DMS153 treated with DMSO at 0.1 percent for 48 hours (cell line): ENCODE results near the gene CMYA5.
"Not testable (repeated sequence)": the region's sequence is repeated elsewhere in the genome, so short reads cannot be mapped to it uniquely, and the experiment has no call there.

Experiments
- DNase-seq: peaks from one replicate; lab custom pipeline; 2025; ENCODE audit not compliant: unreplicated experiment; lab: John Stamatoyannopoulos, UW

CMYA5 gene

DNA sequence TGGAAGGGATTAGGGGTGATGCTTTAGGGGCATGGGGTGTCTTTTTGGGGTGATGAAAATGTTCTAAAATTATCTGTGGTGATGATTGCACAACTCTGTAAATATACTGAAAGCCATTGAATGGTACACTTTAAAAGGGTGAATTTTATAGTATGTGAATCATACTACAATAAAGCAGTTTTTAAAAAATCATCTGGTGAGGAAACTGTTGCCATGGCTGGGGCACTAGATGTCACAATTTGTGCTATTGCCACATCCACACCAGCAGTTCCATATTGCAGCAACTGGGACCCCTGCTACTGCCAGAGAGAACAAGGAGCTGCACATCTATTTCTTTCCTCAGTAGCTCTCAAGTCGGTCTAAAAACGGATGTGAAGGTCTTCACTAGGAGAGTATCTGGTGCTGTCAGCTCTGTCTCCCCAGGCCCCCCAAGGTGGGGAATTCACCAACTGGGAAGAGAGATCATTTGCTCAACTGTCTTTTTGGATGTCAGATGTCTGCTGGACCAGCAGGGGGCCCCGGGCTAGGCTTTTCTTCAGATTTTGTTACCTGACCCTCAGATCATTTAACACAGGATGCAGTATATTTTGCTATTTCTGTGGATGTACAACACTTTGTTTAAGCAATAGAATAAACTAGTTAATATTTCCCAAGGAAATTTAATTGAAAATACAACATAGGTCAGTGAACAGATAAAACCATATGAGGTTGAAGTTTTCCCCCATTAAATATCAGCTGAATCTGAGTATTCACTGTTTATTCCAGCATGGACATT is 13.2 kb downstream of the CMYA5 start:
- DNase-seq: no peak

DNA sequence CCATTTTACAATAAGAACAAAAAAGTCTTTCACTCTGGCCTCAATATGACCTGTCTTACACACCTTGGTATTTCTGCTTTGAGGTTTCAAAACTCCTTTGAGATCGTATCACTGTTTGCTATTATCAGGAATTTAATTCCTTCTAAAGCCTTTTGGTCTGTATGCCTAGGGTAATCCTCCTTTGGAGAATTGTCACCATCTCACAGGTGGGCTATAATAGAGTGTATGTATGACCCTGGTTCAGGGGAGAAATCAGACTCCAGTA is 13.7 kb downstream of the CMYA5 start:
- DNase-seq: no peak

GRCh38 chr5:79704553-79704952 is 14.9 kb downstream of the CMYA5 start:
- no peak for DNase-seq

DNA sequence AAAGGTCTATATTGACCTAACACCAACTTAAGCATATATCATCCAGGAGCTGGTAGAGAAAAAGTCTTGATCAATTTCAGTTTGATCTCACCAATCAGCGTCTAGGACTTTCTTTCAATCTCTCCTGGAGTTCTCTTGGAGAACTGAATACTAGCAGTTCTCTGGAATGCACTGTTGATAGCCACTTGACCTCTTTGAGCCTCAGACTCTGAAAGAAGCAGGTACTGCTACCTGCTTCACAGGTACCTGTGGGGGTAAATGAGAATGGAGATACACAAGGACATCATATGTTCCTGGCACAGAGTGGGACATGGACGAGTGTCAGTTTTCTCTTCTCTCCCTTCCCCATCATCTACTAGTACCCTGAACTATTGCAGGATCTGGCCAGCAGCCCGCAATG is 16.0 kb downstream of the CMYA5 start:
- no peak for DNase-seq

- DNase-seq: not testable (repeated sequence)
These were observed 16.7 kb downstream of the CMYA5 start for GRCh38 chr5:79706317-79706716.

- DNase-seq: no peak
These were observed 17.9 kb downstream of the CMYA5 start for GRCh38 chr5:79707535-79707934.

GRCh38 chr5:79712741-79713140 is 23.1 kb downstream of the CMYA5 start:
- DNase-seq: no peak

DNA sequence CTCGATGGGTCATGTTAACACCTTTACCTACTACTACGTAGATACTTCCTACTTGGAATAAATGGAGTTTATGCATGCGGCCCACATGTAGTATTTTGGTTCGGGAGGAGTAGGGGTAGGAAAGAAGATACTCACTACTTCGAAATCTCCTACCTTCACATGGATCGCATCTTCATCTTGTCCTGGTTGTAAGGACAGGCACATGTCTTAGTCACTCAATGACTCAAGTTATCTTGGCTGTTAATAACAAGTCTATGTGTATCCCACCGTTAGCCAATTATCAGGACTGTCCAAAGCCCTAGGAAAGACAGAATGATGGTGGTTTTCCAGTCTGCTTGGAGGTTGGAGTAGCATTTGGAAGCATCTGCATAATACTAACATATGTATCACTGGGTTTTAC is 24.1 kb downstream of the CMYA5 start:
- DNase-seq: no peak

GRCh38 chr5:79716839-79717238 is 27.2 kb downstream of the CMYA5 start:
- no peak for DNase-seq

GRCh38 chr5:79720096-79720495 is 30.5 kb downstream of the CMYA5 start:
- no peak for DNase-seq

- no peak for DNase-seq
These were observed 38.1 kb downstream of the CMYA5 start for GRCh38 chr5:79727451-79728355.

DNA sequence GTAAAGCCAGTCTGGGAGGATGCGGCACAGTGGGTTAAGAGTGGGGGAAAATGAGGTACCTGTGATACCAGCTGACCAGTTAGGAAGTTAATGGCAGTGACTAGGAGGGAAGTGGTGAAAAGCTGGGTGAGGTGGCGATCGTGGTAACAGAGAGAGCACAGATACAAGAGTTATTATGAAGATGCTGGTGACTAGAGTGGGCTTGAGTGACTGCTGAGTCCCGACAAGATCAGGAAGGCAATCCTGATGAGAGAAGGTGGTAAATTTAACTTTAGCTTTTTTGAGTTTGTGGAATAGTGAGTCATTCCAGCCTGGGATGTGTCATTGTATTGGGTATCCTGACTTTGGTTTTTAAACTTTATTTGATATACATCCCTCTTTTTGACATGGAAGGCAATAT is 38.8 kb downstream of the CMYA5 start:
- no peak for DNase-seq

GRCh38 chr5:79729679-79730078 is 40.0 kb downstream of the CMYA5 start:
- DNase-seq: no peak

GRCh38 chr5:79730564-79730963 is 40.9 kb downstream of the CMYA5 start:
- no peak for DNase-seq

DNA sequence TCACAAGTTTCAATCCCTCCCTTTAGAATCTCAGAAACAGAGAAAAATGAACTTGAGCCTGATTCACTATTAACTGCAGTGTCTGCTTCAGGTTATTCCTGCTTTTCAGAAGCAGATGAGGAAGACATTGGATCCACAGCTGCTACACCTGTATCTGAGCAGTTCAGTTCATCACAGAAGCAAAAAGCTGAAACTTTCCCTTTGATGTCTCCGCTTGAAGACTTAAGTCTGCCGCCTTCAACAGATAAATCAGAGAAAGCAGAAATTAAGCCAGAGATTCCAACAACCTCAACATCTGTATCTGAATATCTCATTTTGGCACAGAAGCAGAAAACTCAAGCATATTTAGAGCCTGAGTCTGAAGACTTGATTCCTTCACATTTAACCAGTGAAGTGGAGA is 42.1 kb downstream of the CMYA5 start:
- no peak for DNase-seq

DNA sequence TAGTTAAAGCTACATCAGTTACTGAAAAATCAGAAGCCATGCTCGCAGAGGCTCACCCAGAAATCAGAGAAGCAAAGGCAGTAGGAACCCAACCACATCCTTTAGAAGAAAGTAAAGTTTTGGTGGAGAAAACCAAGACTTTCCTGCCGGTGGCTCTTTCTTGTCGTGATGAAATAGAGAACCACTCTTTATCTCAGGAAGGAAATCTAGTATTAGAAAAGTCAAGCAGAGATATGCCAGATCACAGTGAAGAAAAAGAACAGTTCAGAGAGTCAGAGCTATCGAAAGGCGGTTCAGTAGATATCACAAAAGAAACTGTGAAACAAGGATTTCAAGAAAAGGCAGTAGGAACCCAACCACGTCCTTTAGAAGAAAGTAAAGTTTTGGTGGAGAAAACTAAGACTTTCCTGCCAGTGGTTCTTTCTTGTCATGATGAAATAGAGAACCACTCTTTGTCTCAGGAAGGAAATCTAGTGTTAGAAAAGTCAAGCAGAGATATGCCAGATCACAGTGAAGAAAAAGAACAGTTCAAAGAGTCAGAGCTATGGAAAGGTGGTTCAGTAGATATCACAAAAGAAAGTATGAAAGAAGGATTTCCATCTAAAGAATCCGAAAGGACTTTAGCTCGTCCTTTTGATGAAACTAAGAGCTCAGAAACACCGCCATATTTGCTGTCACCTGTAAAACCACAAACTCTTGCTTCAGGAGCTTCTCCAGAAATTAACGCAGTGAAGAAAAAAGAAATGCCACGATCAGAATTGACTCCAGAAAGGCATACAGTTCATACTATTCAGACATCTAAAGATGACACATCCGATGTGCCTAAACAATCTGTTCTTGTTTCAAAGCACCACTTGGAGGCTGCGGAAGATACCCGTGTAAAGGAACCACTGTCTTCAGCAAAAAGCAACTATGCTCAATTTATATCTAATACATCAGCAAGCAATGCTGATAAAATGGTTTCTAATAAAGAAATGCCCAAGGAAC is 47.2 kb downstream of the CMYA5 start:
- no peak for DNase-seq

DNA sequence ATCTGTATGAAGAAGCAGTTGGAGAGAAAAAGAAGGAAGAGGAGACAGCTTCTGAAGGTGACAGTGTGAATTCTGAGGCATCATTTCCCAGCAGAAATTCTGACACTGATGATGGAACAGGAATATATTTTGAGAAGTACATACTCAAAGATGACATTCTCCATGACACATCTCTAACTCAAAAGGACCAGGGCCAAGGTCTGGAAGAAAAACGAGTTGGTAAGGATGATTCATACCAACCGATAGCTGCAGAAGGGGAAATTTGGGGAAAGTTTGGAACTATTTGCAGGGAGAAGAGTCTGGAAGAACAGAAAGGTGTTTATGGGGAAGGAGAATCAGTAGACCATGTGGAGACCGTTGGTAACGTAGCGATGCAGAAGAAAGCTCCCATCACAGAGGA is 48.7 kb downstream of the CMYA5 start:
- no peak for DNase-seq

- DNase-seq: no peak
These were observed 53.0 kb downstream of the CMYA5 start for GRCh38 chr5:79742549-79743136.

- no peak for DNase-seq
These were observed 54.4 kb downstream of the CMYA5 start for GRCh38 chr5:79743846-79744605.

- no peak for DNase-seq
These were observed 55.6 kb downstream of the CMYA5 start for GRCh38 chr5:79745255-79745654.
